ENCODE data around the gene USP24. TPM values are rescaled to one million over a fixed set of nuclear protein-coding genes. Genes with fewer than 3 reads are reported as not detected.

USP24 gene, protein sequence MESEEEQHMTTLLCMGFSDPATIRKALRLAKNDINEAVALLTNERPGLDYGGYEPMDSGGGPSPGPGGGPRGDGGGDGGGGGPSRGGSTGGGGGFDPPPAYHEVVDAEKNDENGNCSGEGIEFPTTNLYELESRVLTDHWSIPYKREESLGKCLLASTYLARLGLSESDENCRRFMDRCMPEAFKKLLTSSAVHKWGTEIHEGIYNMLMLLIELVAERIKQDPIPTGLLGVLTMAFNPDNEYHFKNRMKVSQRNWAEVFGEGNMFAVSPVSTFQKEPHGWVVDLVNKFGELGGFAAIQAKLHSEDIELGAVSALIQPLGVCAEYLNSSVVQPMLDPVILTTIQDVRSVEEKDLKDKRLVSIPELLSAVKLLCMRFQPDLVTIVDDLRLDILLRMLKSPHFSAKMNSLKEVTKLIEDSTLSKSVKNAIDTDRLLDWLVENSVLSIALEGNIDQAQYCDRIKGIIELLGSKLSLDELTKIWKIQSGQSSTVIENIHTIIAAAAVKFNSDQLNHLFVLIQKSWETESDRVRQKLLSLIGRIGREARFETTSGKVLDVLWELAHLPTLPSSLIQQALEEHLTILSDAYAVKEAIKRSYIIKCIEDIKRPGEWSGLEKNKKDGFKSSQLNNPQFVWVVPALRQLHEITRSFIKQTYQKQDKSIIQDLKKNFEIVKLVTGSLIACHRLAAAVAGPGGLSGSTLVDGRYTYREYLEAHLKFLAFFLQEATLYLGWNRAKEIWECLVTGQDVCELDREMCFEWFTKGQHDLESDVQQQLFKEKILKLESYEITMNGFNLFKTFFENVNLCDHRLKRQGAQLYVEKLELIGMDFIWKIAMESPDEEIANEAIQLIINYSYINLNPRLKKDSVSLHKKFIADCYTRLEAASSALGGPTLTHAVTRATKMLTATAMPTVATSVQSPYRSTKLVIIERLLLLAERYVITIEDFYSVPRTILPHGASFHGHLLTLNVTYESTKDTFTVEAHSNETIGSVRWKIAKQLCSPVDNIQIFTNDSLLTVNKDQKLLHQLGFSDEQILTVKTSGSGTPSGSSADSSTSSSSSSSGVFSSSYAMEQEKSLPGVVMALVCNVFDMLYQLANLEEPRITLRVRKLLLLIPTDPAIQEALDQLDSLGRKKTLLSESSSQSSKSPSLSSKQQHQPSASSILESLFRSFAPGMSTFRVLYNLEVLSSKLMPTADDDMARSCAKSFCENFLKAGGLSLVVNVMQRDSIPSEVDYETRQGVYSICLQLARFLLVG (N-terminal part only)
- total RNA-seq (2021) (53.0 and 54.6 TPM in 2 replicates), Bru-seq, nascent RNA (percentile 93 among the genes with signal in this experiment), BruChase-seq, experiment 1, labeled RNA remaining after a 2-hour chase (percentile 90 among the genes with signal in this experiment), BruChase-seq, experiment 2, labeled RNA remaining after a 6-hour chase (percentile 89 among the genes with signal in this experiment)
- long read RNA-seq, full-length matches to known transcripts: 2 of 28 reads
- long read RNA-seq, partial matches to known transcripts: 16 of 28 reads
- long read RNA-seq, other reads (novel, unspliced or antisense): 10 of 28 reads

DNA sequence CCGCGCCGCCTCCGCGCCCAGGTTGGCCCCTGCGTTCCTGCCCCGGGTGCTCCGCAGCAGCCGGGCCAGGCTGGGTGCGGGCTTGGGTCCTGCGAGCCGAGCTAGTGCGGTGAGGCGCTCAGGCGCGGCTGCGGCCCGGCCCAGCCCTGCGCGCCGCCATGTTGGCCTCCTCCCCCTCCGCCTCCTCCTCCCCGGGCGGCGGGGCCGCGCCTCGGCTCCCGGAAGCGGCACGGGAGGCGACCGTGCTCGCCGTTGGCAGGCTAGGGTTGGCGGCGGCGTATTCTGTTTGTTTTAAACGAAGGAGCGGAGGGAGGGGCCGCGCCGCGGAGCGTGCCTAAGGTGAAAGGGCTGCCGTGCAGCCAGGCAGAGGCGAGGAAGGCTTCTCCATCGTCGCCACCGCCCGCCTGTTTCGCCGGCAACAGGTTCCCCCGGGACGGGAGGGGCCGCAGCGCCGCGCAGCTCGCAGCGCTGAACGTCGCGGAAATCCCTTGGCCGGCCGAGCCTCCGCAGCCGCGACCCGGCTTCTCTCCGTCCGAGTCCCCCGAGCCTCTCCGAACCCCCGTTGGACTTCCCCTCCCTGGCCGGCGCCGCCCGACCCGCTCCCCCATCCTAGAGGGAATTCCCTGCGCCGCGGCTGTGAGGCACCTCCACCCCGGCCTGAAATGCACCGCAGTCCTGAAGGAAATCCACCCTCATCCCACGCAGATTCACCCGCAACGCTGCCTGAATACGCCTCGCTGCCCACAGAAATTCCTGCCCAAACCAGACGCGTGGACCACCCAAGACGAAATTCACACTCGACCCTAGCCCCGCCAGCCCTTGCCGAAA, at the start of gene USP24:
TSS of gene USP24 (minus strand) at position 171 of the 828 bp plus-strand sequence. CDS start 251 bp downstream, outside the sequence.
- Histone ChIP-seq H3K36me3 (ENCODE audit: insufficient read depth, low read length, poor library complexity, severe bottlenecking) (no peaks in the 10 kb centered on the region), H3K4me1 (ENCODE audit: insufficient read depth, low read length, poor library complexity, severe bottlenecking) (peaks cover 31% of the 10 kb centered on the region), H3K9me3 (ENCODE audit: low read depth, low read length, poor library complexity, severe bottlenecking) (no peaks in the 10 kb centered on the region), H3K4me3 (ENCODE audit: low read depth, low read length, poor library complexity, severe bottlenecking) (peak within 1 kb of the TSS; percentile 83), H3K27me3 (replicated peaks; ENCODE audit: insufficient read depth, low read depth, low read length, poor library complexity) (no peaks in the 10 kb centered on the region), H3K27ac (ENCODE audit: low read depth, low read length, poor library complexity, severe bottlenecking) (peak within 1 kb of the TSS; percentile 95)
- intact Hi-C loops (cut with micrococcal nuclease; ENCODE audit: unreplicated experiment): no loop called here
- ChIA-PET CTCF (no interaction called here), POLR2A (ENCODE audit: low non-redundant PET) (no interaction called here)
- no peak for TF ChIP-seq EZH2 (IDR thresholded peaks at IDR 0.05; ENCODE audit: borderline replicate concordance, low read depth, low read length, poor library complexity, severe bottlenecking)
- TF ChIP-seq, protein P1, sequence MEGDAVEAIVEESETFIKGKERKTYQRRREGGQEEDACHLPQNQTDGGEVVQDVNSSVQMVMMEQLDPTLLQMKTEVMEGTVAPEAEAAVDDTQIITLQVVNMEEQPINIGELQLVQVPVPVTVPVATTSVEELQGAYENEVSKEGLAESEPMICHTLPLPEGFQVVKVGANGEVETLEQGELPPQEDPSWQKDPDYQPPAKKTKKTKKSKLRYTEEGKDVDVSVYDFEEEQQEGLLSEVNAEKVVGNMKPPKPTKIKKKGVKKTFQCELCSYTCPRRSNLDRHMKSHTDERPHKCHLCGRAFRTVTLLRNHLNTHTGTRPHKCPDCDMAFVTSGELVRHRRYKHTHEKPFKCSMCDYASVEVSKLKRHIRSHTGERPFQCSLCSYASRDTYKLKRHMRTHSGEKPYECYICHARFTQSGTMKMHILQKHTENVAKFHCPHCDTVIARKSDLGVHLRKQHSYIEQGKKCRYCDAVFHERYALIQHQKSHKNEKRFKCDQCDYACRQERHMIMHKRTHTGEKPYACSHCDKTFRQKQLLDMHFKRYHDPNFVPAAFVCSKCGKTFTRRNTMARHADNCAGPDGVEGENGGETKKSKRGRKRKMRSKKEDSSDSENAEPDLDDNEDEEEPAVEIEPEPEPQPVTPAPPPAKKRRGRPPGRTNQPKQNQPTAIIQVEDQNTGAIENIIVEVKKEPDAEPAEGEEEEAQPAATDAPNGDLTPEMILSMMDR (conservative IDR thresholded peaks at IDR 0.05; ENCODE audit: low read depth, low read length): no peak
- BruUV-seq (replicated peaks): no TSS peak
- DNase-seq (ENCODE audit: low spot score): peak; percentile 85

DNA sequence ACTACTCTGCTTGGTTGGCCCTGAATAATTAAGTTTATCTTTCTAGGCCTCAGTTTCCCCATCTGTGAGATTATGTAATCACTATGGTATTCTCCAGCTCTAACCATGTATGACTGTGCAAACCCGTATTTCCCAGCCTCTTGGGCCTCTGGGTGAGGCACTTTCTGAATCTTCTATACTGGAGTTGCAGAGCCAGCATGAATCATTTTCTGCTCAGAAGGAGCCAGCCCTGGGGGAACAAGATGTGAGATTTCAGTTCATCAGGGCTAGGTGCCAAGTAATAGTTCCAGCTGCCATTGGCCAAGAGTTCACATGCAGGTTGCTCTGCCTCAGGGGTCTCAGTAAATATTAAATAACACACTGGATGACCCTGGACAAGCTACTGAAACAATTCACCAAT, 47.7 kb upstream of the USP24 start:
- CTCF ChIA-PET: no interaction called here
- Histone ChIP-seq H3K4me1 (ENCODE audit: insufficient read depth, low read length, poor library complexity, severe bottlenecking) (no peaks in the 10 kb centered on the region), H3K36me3 (ENCODE audit: insufficient read depth, low read length, poor library complexity, severe bottlenecking) (no peaks in the 10 kb centered on the region), H3K27ac (ENCODE audit: low read depth, low read length, poor library complexity, severe bottlenecking) (no peak overlapping the region), H3K4me3 (ENCODE audit: low read depth, low read length, poor library complexity, severe bottlenecking) (no peak overlapping the region), H3K9me3 (ENCODE audit: low read depth, low read length, poor library complexity, severe bottlenecking) (no peaks in the 10 kb centered on the region), H3K27me3 (replicated peaks; ENCODE audit: insufficient read depth, low read depth, low read length, poor library complexity) (no peaks in the 10 kb centered on the region)
- no TSS peak for BruUV-seq (replicated peaks)
- POLR2A ChIA-PET (ENCODE audit: low non-redundant PET): no interaction called here
- TF ChIP-seq EZH2 (IDR thresholded peaks at IDR 0.05; ENCODE audit: borderline replicate concordance, low read depth, low read length, poor library complexity, severe bottlenecking): no peak
- TF ChIP-seq, protein P1 (conservative IDR thresholded peaks at IDR 0.05; ENCODE audit: low read depth, low read length): no peak
- DNase-seq (ENCODE audit: low spot score): no peak
- intact Hi-C loops (cut with micrococcal nuclease; ENCODE audit: unreplicated experiment): no loop called here
